Measurements from ENCODE around the gene AANAT.
A peak's percentile ranks its signal among the peaks of the same experiment; 100 is the strongest.

The AANAT gene

DNA sequence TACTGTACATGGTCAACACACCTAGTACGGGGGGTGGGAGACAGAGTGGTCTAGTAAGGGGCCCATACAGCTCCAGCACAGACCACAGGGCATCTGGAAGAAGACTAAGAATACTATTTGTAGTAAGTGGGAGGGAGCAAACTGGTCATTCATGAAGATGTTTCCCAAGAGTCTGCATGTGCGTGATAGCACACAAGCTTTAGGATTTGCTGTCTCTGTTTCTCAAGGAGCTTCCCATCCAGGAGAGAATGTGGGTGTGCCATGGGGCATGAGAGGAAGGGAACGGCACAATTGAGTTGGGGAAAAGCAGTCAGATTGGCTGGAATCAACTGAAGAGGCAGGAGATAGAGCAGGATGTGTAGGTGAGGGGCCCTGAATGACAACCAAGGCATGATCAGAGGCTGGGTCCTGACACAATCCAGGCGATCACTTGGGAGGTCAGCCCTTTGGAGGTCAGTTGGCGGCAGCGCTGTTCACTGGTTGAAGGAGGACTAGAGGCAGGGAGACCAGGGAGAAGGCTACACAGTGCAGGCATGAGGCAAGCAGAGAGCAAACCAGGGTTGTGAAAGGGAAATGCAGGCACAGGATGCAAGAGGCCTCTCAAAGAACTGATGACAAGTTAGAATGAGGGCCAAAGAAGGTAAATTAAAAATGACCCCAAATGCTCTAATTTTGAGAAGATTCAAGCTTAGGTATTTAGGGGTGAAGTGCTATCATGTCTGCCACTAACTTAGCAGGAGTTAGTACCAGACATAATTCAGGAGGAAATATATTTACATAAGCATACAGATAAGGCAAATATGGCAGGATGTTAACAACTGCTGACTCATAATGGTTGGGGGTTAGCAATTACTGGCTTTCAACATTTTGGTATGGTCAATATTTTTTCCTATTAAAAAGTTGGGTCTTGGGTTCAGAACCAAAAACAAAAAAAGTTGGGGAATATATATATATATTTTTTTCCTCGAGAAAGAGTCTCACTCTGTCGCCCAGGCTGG, 24.8 kb upstream of the AANAT start:
- no peak for DNase-seq (ENCODE audit: low read depth)

DNA sequence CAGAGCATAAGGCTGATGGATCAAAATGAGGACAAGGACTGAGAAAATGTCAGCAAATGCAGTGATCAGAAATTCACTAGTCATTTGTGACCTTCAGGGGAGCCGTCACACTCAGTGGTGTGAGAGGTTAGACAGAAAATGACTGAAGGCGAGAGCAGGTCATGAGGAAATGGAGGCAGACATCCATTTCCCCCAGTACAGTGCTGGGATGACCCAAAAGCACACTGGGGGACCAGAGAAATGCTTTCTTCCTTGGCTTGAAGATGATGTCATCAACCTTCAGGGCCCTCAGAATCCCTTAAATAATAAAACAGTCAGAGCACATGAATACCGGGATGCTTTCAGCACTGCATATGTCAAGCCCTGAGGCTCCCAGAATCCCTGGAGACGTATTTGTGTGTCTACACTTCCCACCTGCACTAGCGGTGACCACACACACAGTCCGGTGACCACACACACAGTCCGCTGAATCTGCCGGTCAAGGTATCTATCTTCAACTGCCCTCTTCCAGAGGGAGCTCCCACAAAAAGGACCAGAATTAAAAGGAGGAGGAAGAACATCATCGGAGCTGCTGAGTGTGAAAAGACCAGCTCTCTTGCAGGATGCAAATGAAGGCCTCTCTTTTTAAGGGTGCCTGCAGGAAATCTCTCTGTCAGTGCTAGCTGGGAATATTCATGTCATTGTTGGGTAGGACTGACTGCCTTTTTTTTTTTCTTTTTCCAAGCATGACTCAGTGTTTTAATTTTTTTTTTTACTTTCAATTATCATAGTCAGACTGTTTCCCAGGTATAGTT, 22.7 kb upstream of the AANAT start:
- no peak for DNase-seq (ENCODE audit: low read depth)

DNA sequence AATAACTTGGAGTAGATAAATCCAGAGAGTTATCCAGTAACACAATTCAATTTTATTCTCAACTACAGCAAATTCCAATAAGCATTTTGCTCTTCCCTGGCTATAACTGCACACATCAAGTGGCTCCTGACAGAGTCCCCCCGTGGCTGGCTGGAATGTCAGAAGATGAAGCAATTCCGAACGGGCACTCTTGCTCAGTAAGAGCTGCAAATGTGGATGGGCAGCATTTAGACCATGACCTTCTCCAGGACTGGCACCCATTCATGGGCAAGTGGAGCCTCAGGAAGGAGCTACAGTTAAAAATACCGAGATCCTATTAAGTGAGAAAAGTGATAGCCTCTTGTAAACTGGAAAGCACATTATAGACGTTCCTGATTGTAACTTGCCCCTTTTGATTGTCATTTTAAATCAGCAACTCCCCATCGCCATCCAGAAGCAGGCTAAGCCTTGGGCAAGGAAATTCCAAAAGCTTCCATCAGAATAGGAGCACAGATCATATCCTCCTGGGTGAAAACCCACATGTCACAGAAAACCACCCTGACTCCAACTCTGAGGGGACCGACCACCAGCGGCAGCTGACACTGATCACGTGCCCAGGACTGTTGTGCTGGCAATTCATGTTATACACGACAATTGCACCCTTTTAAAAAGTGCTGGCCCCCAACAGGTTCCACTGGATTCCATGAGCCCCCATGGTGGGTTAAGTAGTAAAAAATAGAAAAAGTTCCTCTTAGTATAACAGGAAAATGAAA, 21.5 kb upstream of the AANAT start:
- DNase-seq (ENCODE audit: low read depth), result no peak

GRCh38 chr17:76446449-76447231, 20.8 kb upstream of the AANAT start:
- DNase-seq (ENCODE audit: low read depth), result peak; percentile 24

DNA sequence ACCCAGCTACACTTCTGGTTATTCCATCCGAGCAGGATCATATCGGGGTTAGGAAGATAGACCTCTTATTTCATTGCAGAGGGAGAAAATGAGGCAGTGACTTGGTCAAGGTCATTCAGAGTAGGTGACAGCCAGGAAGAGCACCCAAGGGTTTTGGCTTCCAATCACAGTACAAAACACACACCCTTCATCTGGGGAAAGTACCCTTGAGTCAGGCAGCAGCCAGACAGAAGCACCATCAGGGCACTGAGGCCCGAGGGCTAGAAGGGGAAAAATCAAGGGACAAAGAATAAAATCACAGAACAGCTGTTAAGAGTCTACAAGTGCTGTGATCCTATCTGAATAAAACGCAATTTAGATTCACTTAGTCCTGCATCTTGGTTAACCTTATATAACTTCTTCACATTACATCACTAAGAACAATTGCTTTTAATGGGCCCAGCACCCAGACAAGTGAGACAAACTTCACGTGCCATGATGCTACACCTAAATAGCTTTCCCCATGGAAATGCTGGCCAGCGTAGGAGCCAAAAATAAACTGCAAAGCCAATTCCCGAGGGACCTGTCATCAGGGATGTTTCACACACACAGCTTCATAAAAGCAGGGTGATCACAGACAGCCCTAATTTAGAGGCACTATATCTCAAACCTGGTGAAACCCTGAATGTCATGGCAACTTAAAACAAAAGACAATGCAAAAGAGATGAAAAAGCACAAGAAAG, 19.3 kb upstream of the AANAT start:
- DNase-seq (ENCODE audit: low read depth), result no peak

DNA sequence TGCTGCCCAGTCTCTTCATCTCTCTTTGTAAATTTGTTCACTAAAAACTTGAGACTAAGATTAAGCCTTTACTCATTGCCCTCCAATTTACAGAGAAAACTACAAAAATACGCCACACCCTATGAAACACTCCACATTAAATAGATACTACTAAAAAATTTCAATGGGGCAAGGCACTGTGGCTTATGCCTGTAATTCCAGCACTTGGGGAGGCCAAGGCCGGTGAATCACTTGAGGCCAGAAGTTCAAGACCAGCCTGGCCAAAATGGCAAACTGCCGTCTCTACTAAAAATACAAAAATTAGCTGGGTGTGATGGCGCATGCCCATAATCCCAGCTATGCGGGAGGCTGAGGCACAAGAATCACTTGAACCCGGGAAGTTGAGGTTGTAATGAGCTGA, 18.3 kb upstream of the AANAT start:
- no peak for DNase-seq (ENCODE audit: low read depth)

- no peak for DNase-seq (ENCODE audit: low read depth)
Observed at GRCh38 chr17:76451506-76451905, 15.9 kb upstream of the AANAT start.

DNA sequence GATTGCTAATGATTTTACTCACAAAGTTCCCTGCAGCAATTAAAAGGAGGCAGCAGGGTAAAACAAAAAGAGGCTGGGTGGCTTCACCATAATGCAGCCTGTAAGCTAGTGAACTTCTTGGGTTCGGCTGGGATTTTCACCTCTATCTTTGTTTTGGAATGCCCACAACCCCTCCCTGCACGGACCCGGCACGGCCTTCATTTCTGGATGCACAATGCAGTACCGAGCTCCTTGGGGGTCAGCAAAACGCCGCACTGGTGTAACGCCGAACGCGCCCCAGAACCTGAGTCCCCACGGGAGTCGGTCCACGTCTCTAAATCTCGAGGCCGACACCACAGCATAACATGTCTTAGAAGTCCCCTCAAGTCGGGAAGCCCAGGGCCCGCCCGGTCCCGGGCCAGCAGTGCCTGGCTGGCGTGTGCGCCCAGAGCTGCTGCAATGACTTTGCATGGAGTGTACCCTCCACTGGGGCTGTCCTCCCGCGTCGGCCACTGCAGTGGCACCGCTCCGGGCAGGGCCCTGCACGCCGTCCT, 15.2 kb upstream of the AANAT start:
- DNase-seq (ENCODE audit: low read depth), result no peak

DNA sequence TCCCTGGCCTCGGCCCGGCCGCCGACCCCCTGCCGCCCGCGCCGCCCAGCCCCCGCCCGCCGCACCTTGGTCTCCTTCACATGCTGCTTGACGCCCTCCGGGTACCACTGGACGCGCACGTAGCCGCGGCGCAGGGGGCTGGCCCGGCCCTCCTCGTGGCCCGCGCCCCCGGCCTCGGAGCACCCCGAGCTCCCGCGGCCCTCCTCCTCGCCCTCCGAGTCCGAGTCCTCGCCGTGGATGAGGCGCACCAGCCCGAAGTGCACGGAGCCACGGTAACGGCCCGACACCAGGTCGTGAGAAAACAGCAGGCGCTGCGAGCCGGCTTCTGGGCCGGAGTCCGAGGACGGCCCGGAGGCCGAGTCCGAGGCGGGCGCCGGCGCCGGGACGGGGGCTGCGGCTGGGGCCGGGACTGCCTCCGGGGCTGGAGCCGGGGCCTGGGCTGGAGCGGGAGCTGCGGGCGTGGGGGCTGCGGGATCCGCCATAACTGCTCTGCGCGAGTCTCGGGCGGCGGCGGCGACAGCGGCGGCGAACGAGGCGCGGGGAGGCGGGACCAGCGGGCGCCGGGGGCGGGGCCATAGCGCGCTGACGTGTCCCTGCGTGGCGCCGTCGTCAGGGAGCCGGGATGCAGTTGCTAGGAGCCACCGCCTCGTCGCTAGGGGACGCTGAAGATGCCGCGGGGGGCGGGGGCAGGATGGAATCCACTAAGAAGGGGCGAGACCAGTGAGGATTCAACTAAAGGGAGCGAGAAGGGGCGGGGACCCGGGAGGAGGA, 14.6 kb upstream of the AANAT start, which contains the start of gene UBE2O:
TSS of gene UBE2O (minus strand) at position 493 of the 771 bp plus-strand sequence. CDS start at position 482, 11 bp downstream.
- DNase-seq (ENCODE audit: low read depth), result peak; percentile 27

- DNase-seq (ENCODE audit: low read depth), result no peak
Observed at GRCh38 chr17:76453431-76453743, 14.0 kb upstream of the AANAT start.

GRCh38 chr17:76458580-76459490, 8.6 kb upstream of the AANAT start:
- no peak for DNase-seq (ENCODE audit: low read depth)

DNA sequence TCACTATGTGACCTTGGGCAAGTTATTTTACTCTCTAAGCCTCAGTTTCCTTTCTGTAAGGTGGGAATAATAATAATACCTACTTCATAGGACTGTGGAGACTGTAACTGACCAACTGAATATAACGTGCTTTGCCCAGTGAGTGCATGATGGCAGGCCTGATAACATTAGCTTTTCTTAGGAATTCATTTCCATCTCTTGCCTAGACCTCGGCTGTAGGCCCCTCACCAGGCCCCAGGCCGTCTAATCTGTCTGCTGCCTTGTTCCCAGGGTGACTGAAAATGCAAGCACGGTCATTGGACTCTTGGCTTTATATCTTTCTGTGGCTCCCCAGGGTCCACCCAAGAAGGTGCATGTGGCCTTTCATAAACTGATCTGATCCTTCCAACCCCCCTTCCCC, 7.7 kb upstream of the AANAT start:
- DNase-seq (ENCODE audit: low read depth), result no peak

GRCh38 chr17:76461765-76462555, 5.4 kb upstream of the AANAT start:
- no peak for DNase-seq (ENCODE audit: low read depth)

DNA sequence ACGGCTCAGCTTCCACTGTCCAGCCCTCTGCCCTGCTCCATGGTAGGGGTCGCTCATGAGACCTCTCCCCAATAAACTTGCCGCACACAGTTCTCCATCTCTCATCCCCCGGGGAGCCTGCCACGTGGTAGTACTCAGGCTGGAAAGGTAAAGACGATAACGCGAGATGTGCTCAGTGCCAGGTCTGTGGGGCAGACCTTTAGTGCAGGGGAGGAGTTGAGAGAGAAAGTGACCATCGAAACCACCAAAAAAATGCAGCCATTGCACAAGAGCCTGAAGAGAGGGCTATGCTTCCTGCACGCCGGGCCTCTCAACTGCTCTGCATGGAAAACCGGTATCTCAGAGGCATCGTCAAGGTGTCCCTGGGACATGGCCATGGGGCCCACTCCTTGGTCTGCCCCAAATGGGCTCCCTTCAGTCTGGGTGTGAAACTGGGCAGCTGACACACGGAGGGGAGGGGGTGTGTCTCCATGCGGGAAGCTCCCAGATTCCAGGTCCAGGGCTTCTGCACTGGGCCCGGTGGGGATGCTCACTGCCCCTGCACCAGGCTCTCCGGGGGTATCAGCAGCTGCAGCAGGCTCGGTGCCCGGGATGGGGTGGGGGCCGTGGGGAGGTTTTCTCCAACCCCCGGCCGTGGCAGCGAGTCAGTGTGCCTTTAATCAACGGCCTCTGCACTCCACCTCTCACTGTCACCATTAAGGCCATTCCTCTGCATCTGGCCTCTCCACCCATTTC, 4.7 kb upstream of the AANAT start:
- DNase-seq (ENCODE audit: low read depth), result no peak

DNA sequence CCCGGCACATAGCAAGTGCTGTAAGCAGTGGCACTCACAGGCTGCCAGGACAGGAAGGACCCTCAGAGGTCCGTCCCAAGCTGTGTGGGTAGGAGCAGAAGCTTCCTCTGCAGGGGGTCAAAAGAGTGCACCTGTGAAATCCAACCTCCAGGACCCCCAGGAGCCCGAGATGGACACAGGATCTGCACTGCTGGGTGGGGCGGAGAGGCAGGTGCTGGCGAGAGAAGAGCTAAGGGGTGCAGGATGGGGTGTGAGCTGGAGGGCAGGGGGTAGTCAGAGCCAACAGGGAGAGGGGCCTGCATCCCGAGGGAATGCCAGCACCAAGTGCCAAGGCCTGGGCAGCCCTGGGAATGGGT, 650 bp upstream of the AANAT start:
- DNase-seq (ENCODE audit: low read depth), result no peak

GRCh38 chr17:76467809-76468633, 618 bp downstream of the AANAT start:
- DNase-seq (ENCODE audit: low read depth), result no peak
